Measurements from ENCODE around the gene RNF130. TPM values are rescaled to one million over a fixed set of nuclear protein-coding genes. Genes with fewer than 3 reads are reported as not detected.
"Not testable (repeated sequence)": the region's sequence is repeated elsewhere in the genome, so short reads cannot be mapped to it uniquely, and the experiment has no call there.

RNF130 gene
- total RNA-seq, 1 donor from 2014 or later, result 85.6 TPM

GRCh38 chr5:180103487-180104167, 32.1 kb upstream of the RNF130 start:
- DNase-seq (ENCODE audit: low spot score), result no peak

DNA sequence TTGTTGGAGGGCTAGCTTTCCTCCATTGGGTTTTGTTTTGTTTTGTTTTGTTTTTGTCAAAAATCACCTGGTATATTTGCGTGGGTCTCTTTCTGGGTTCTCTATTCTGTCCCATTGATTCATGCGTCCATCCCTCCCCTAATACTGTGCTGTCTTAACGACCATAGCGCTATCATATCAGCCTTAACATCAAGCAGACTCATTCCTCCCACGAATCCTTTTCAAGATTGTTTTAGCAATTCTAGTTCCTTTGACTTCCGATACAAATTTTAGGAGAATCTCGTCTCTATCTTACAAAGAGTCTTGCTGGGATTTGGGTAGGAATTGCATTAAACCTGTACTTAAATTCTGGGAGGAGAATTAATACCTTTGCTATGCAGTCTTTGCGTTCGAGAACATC, 31.1 kb upstream of the RNF130 start:
- DNase-seq (ENCODE audit: low spot score), result no peak

GRCh38 chr5:180101451-180102105, 30.0 kb upstream of the RNF130 start:
- no peak for DNase-seq (ENCODE audit: low spot score)

- no peak for DNase-seq (ENCODE audit: low spot score)
Measured at GRCh38 chr5:180100621-180101450, 29.3 kb upstream of the RNF130 start.

- DNase-seq (ENCODE audit: low spot score), result no peak
Measured at GRCh38 chr5:180099733-180100611, 28.4 kb upstream of the RNF130 start.

- DNase-seq (ENCODE audit: low spot score), result no peak
Measured at GRCh38 chr5:180098991-180099732, 27.6 kb upstream of the RNF130 start.

DNA sequence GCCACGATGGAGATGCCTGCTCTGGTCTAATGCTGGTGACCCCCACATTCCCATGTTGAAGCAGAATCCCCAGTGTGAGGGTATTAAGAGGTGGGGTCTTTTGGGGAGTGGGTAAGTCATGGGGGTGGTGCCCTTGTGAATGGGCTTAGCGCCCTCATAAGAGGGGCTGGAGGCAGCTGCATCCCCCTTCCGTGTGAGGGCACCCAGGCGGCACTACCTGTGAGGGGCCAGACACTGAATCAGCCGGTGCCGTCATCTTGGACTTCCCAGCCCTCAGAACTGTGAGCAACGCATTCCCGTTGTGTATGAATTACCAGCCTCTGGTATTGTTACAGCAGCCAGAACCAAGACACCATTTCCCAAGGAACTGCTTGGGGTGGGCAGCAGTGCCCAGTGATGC, 27.0 kb upstream of the RNF130 start:
- no peak for DNase-seq (ENCODE audit: low spot score)

GRCh38 chr5:180097926-180098325, 26.4 kb upstream of the RNF130 start:
- no peak for DNase-seq (ENCODE audit: low spot score)

GRCh38 chr5:180097163-180097894, 25.8 kb upstream of the RNF130 start:
- no peak for DNase-seq (ENCODE audit: low spot score)

GRCh38 chr5:180096616-180097015, 25.1 kb upstream of the RNF130 start:
- DNase-seq (ENCODE audit: low spot score), result no peak

DNA sequence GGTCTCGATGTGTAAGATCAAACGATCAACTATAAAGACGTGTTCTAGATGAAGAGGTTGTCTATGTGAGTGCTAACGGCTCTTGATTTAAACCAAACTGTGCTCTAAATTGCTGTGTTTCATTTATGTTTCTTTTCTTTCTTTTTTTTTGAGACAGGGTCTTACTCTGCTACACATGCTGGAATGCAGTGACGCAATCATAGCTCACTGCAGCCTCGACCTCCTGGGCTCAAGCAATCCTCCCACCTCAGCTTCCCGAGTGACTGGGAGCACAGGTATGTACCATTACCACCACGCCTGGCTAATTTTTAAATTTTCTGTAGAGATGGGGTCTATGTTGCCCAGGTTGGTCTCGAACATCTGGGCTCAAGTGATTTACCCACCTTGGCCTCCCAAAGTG, 24.0 kb upstream of the RNF130 start:
- DNase-seq (ENCODE audit: low spot score), result no peak

GRCh38 chr5:180093651-180094382, 22.3 kb upstream of the RNF130 start:
- peak; percentile 25 for DNase-seq (ENCODE audit: low spot score)

GRCh38 chr5:180093241-180093640, 21.7 kb upstream of the RNF130 start:
- no peak for DNase-seq (ENCODE audit: low spot score)

GRCh38 chr5:180090769-180091546, 19.4 kb upstream of the RNF130 start:
- peak; percentile 27 for DNase-seq (ENCODE audit: low spot score)

DNA sequence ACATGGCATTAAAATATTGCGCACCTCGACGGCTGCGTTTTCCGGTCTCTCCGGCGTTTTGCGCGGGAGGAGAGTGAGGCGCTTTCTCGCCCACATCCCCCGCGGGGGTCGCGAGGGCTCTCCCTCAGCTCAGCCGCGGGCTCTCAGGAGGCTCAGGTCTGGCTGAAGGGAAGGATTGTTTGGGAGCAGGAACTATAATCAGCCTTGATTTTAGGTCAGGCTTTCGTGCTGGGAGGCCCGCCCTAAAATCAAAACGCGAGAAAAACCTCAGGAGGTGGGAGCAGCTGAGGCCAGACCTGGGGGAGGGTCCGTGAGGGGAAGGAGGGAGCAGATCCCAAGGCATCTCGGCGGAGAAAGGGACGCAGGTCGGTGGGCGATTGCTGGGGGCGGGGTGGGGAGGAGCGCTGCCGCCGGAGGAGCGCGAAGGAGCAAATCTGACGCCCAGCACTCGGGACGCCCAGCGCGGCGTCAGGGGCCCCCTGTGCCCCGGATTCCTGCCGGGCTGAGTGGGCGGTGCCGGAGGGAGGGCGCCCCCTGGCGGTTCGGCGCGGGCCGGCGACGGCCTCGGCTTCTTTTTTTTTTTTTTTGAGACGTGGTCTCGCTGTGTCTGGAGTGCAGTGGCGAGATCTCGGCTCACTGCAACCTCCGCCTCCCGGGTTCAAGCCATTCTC, 18.7 kb upstream of the RNF130 start:
- DNase-seq (ENCODE audit: low spot score), result peak; percentile 62

- DNase-seq (ENCODE audit: low spot score), result not testable (repeated sequence)
Measured at GRCh38 chr5:180089628-180090027, 18.1 kb upstream of the RNF130 start.

DNA sequence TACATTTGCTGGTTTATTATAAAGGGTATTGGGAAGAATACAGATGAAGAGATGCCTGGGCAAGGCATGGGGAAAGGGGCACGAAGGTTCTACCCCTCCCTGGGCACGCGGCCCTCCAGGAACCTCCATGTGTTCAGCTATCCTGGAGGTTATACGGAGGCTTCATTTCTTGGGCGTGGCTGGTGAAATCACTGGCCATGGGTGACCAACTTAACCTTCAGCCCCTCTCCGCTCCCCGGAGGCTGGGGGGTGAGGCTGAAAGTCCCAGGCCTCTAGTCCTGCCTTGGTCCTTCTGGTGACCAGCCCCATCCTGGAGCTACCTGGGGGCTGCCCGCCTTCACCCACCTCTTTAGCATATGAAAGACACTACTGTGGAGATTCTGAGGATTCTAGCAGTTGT, 17.0 kb upstream of the RNF130 start:
- no peak for DNase-seq (ENCODE audit: low spot score)

GRCh38 chr5:180086816-180087399, 15.3 kb upstream of the RNF130 start:
- DNase-seq (ENCODE audit: low spot score), result no peak
